H9 (cell line): ENCODE data around the gene DNMBP. TPM values are rescaled to one million over a fixed set of nuclear protein-coding genes. Genes with fewer than 3 reads are reported as not detected.

ENCODE experiments used
- DNase-seq: peaks from one replicate; pipeline ENCODE4 v3.0.0-alpha.2; 2017
- H2AFZ ChIP-seq: one replicate; pipeline ENCODE4 v1.6.1; 2013; ENCODE audit warnings: mild to moderate bottlenecking, low read length, control low read depth, moderate library complexity
- H2AK5ac ChIP-seq: 2 replicates; pipeline ENCODE4 v1.6.1; 2013; ENCODE audit warnings: low read length, control low read depth, mixed read lengths; ENCODE audit not compliant: insufficient read length
- H2BK120ac ChIP-seq: one replicate; pipeline ENCODE4 v1.6.1; 2013; ENCODE audit warnings: low read depth, mild to moderate bottlenecking, low read length, control low read depth, inconsistent platforms; ENCODE audit not compliant: poor library complexity, severe bottlenecking
- H2BK12ac ChIP-seq: 2 replicates; pipeline ENCODE4 v1.6.1; 2013; ENCODE audit warnings: low read length, control low read depth, mixed read lengths, low read depth; ENCODE audit not compliant: insufficient read length
- H2BK15ac ChIP-seq: 2 replicates; pipeline ENCODE4 v1.6.1; 2013; ENCODE audit warnings: low read depth, low read length, control low read depth
- H2BK20ac ChIP-seq: one replicate; pipeline ENCODE4 v1.6.1; 2013; ENCODE audit warnings: low read depth, mild to moderate bottlenecking, low read length, control low read depth, inconsistent platforms; ENCODE audit not compliant: poor library complexity, severe bottlenecking
- H2BK5ac ChIP-seq: 2 replicates; pipeline ENCODE4 v1.6.1; 2013; ENCODE audit warnings: low read length, control low read depth, mixed read lengths; ENCODE audit not compliant: insufficient read length
- H3K14ac ChIP-seq: 2 replicates; pipeline ENCODE4 v1.6.1; 2013; ENCODE audit warnings: low read length, control low read depth; ENCODE audit not compliant: insufficient read depth
- H3K18ac ChIP-seq: 2 replicates; pipeline ENCODE4 v1.6.1; 2013; ENCODE audit warnings: low read depth, mild to moderate bottlenecking, mixed read lengths, low read length, control low read depth; ENCODE audit not compliant: insufficient read length
- H3K23ac ChIP-seq: 2 replicates; pipeline ENCODE4 v1.6.1; 2013; ENCODE audit warnings: low read length, control low read depth, mixed read lengths, low read depth; ENCODE audit not compliant: insufficient read length
- H3K23me2 ChIP-seq: 2 replicates; pipeline ENCODE4 v1.6.1; 2013; ENCODE audit warnings: low read depth, mild to moderate bottlenecking, mixed read lengths, low read length, control low read depth; ENCODE audit not compliant: insufficient read length, poor library complexity, severe bottlenecking
- H3K27ac ChIP-seq: 2 replicates; pipeline ENCODE4 v1.5.1; 2013; ENCODE audit warnings: low read length, control low read depth, mixed read lengths, low read depth; ENCODE audit not compliant: insufficient read length
- H3K27me3 ChIP-seq: 2 replicates; pipeline ENCODE4 v1.6.1; 2013; ENCODE audit warnings: low read length, control low read depth, inconsistent platforms; ENCODE audit not compliant: insufficient read depth
- H3K4ac ChIP-seq: 2 replicates; pipeline ENCODE4 v1.6.1; 2013; ENCODE audit warnings: low read depth, mild to moderate bottlenecking, control low read depth, inconsistent platforms, low read length, moderate library complexity
- H3K4me1 ChIP-seq: 2 replicates; pipeline ENCODE4 v1.6.1; 2013; ENCODE audit warnings: low read length, control low read depth, inconsistent platforms; ENCODE audit not compliant: insufficient read depth
- H3K4me2 ChIP-seq: 2 replicates; pipeline ENCODE4 v1.6.1; 2013; ENCODE audit warnings: low read length, control low read depth, mixed read lengths; ENCODE audit not compliant: insufficient read length, insufficient read depth
- H3K56ac ChIP-seq: 2 replicates; pipeline ENCODE4 v1.6.1; 2013; ENCODE audit warnings: low read depth, mild to moderate bottlenecking, mixed read lengths, low read length, control low read depth; ENCODE audit not compliant: insufficient read length
- H3K79me1 ChIP-seq: 2 replicates; pipeline ENCODE4 v1.6.1; 2013; ENCODE audit warnings: low read depth, mild to moderate bottlenecking, moderate library complexity, low read length, control low read depth, inconsistent platforms; ENCODE audit not compliant: insufficient read depth, poor library complexity, severe bottlenecking
- H3K79me2 ChIP-seq: 2 replicates; pipeline ENCODE4 v1.6.1; 2013; ENCODE audit warnings: low read length, control low read depth, inconsistent platforms; ENCODE audit not compliant: insufficient read depth
- H3K9ac ChIP-seq: 2 replicates; pipeline ENCODE4 v1.6.1; 2013; ENCODE audit warnings: low read length, control low read depth, mixed read lengths; ENCODE audit not compliant: insufficient read length; ENCODE audit errors: extremely low read depth
- H3K9me3 ChIP-seq: one replicate; pipeline ENCODE4 v1.6.1; 2013; ENCODE audit warnings: low read depth, low read length, inconsistent platforms; ENCODE audit not compliant: control insufficient read depth
- H3T11ph ChIP-seq: one replicate; pipeline ENCODE4 v1.6.1; 2013; ENCODE audit warnings: mild to moderate bottlenecking, low read length, control low read depth, inconsistent platforms
- H4K20me1 ChIP-seq: one replicate; pipeline ENCODE4 v1.6.1; 2013; ENCODE audit not compliant: control insufficient read depth, insufficient read length, insufficient read depth
- H4K5ac ChIP-seq: 2 replicates; pipeline ENCODE4 v1.6.1; 2013; ENCODE audit warnings: low read depth, mild to moderate bottlenecking, mixed read lengths, low read length, control low read depth; ENCODE audit not compliant: insufficient read length
- H4K8ac ChIP-seq: replicated peaks from 2 replicates; pipeline ENCODE4 v1.6.1; 2013; ENCODE audit warnings: low read length, control low read depth, mixed read lengths, low read depth; ENCODE audit not compliant: insufficient read length
- H4K91ac ChIP-seq: 2 replicates; pipeline ENCODE4 v1.6.1; 2013; ENCODE audit warnings: low read depth, mild to moderate bottlenecking, moderate library complexity, mixed read lengths, low read length, control low read depth; ENCODE audit not compliant: insufficient read length
- H3K27ac Mint-ChIP-seq, 3 experiments: 2 replicates in 2 of 3; 3 replicates in 1 of 3; pipeline ENCODE4 v1.8.0; 2020 to 2021; ENCODE audit warnings: mixed read lengths in 3 of 3, mild to moderate bottlenecking in 1 of 3, moderate library complexity in 1 of 3
- H3K27me3 Mint-ChIP-seq: 2 replicates; pipeline ENCODE4 v1.8.0; 2021; ENCODE audit warnings: low read depth, mild to moderate bottlenecking, moderate library complexity, mixed read lengths
- H3K36me3 Mint-ChIP-seq, 3 experiments: 2 replicates in 2 of 3; 3 replicates in 1 of 3; pipeline ENCODE4 v1.8.0; 2020 to 2021; ENCODE audit warnings: low read depth in 3 of 3, mixed read lengths in 3 of 3; ENCODE audit not compliant: insufficient read depth in 1 of 3
- H3K4me1 Mint-ChIP-seq, 2 experiments: 2 replicates each; pipeline ENCODE4 v1.8.0; 2020; ENCODE audit warnings: mixed read lengths in 2 of 2
- H3K4me3 Mint-ChIP-seq, 2 experiments: 2 replicates in 1 of 2; 3 replicates in 1 of 2; pipeline ENCODE4 v1.8.0; 2020 to 2021; ENCODE audit warnings: mild to moderate bottlenecking in 2 of 2, mixed read lengths in 2 of 2, moderate library complexity in 1 of 2
- H3K9me3 Mint-ChIP-seq, 2 experiments: 2 replicates in 1 of 2; 3 replicates in 1 of 2; pipeline ENCODE4 v1.8.0; 2020; ENCODE audit warnings: mild to moderate bottlenecking in 2 of 2, mixed read lengths in 2 of 2, moderate library complexity in 1 of 2
- CTCF ChIP-seq: fragments of 200-600 bp; sonication (generic); conservative IDR thresholded peaks from 3 replicates; pipeline ENCODE4 v1.8.0; 2021; ENCODE audit warnings: antibody characterized with exemption, mild to moderate bottlenecking
- WGBS: extraction: QIAGEN DNeasy Blood & Tissue Kit; methylation state at CpG from one replicate; pipeline ENCODE4 v1.1.7; 2013; ENCODE audit warnings: missing lambda C conversion rate, low lambda C conversion rate, mixed read lengths; ENCODE audit not compliant: insufficient read length; ENCODE audit errors: extremely low coverage; 5-methylcytosine and 5-hydroxymethylcytosine counted together
- total RNA-seq: library from RNA; stranded (reverse); gene quantifications from 2 replicates; pipeline ENCODE4 v1.2.1, GENCODE V29; 2021

DNMBP gene
- total RNA-seq, 1 experiment from 2014 or later = 25.6 TPM

GRCh38 chr10:99996671-99997648, 12.8 kb downstream of the DNMBP start:
- TF ChIP-seq CTCF = no peak
- no peak for DNase-seq
- no peak overlapping the region for H3K27ac ChIP-seq
- Mint-ChIP-seq H3K4me1 (peaks cover 19 to 20% of the 10 kb centered on the region in 2 experiments), H3K36me3 (no peaks in the 10 kb centered on the region; a peak in 1 of 7 replicates), H3K27ac (peak overlapping the region in 2 of 3 experiments; percentile 19 to 79; a peak in 3 of 7 replicates), H3K27me3 (no peaks in the 10 kb centered on the region), H3K9me3 (no peaks in the 10 kb centered on the region), H3K4me3 (no peak overlapping the region)
- no CpG with 5 or more reads among the region's 4 CpGs for WGBS
- no peak overlapping the region for H2BK20ac ChIP-seq
- peaks cover 3% of the 10 kb centered on the region for H3K79me1 ChIP-seq
- H4K8ac ChIP-seq = no peak overlapping the region
- H3K23ac ChIP-seq = no peak overlapping the region
- H2AFZ ChIP-seq = no peak overlapping the region
- no peak overlapping the region for H3K18ac ChIP-seq
- no peak overlapping the region for H4K91ac ChIP-seq
- H3K9ac ChIP-seq = no peak overlapping the region
- H2BK15ac ChIP-seq = no peak overlapping the region
- no peak overlapping the region for H2BK5ac ChIP-seq
- no peak overlapping the region for H3T11ph ChIP-seq
- no peak overlapping the region for H2BK120ac ChIP-seq
- H3K79me2 ChIP-seq = no peaks in the 10 kb centered on the region
- no peak overlapping the region for H4K5ac ChIP-seq
- H3K4ac ChIP-seq = no peak overlapping the region
- H2BK12ac ChIP-seq = no peak overlapping the region
- H4K20me1 ChIP-seq = no peaks in the 10 kb centered on the region
- H3K9me3 ChIP-seq = no peaks in the 10 kb centered on the region
- H3K4me1 ChIP-seq = no peaks in the 10 kb centered on the region; the same call in 1 of the 2 replicates
- no peaks in the 10 kb centered on the region for H3K27me3 ChIP-seq
- no peak overlapping the region for H3K14ac ChIP-seq
- H3K56ac ChIP-seq = no peak overlapping the region
- H3K4me2 ChIP-seq = no peak overlapping the region
- no peaks in the 10 kb centered on the region for H3K23me2 ChIP-seq
- no peak overlapping the region for H2AK5ac ChIP-seq
